Measurements from ENCODE around the gene HARS2.
"Not testable (repeated sequence)": the region's sequence is repeated elsewhere in the genome, so short reads cannot be mapped to it uniquely, and the experiment has no call there.

Gene HARS2

GRCh38 chr5:140700177-140701144 is 9.2 kb downstream of the HARS2 start, which contains the start of gene ZMAT2:
TSS of gene ZMAT2 (plus strand) at chr5:140700447. CDS start at chr5:140700461, 14 bp downstream.
- peak; percentile 99 for DNase-seq

GRCh38 chr5:140707812-140708211 is 16.6 kb downstream of the HARS2 start:
- no peak for DNase-seq

GRCh38 chr5:140708787-140709186 is 17.5 kb downstream of the HARS2 start:
- not testable (repeated sequence) for DNase-seq

GRCh38 chr5:140710899-140711552 is 19.8 kb downstream of the HARS2 start:
- DNase-seq, result peak; percentile 98

- DNase-seq, result no peak
Measured at GRCh38 chr5:140711794-140712193, 20.5 kb downstream of the HARS2 start.

- DNase-seq, result no peak
Measured at GRCh38 chr5:140713562-140714094, 22.4 kb downstream of the HARS2 start.

GRCh38 chr5:140716238-140716637 is 25.0 kb downstream of the HARS2 start:
- DNase-seq, result not testable (repeated sequence)

- no peak for DNase-seq
Measured at GRCh38 chr5:140718266-140718592, 27.0 kb downstream of the HARS2 start.

- not testable (repeated sequence) for DNase-seq
Measured at GRCh38 chr5:140720738-140721137, 29.5 kb downstream of the HARS2 start.

GRCh38 chr5:140721395-140721794 is 30.1 kb downstream of the HARS2 start:
- not testable (repeated sequence) for DNase-seq

- peak; percentile 80 for DNase-seq
Measured at GRCh38 chr5:140725799-140726471, 34.7 kb downstream of the HARS2 start.

GRCh38 chr5:140733098-140733497 is 41.8 kb downstream of the HARS2 start:
- DNase-seq, result no peak

- no peak for DNase-seq
Measured at GRCh38 chr5:140734354-140734753, 43.1 kb downstream of the HARS2 start.

- DNase-seq, result no peak
Measured at GRCh38 chr5:140737486-140737885, 46.2 kb downstream of the HARS2 start.

GRCh38 chr5:140741967-140742366 is 50.7 kb downstream of the HARS2 start:
- DNase-seq, result no peak
